GM18508 (cell line): ENCODE results near the gene MORN1.
"Not testable (repeated sequence)": the region's sequence is repeated elsewhere in the genome, so short reads cannot be mapped to it uniquely, and the experiment has no call there.

Source experiments
- ATAC-seq: cut with Tn5 transposase; IDR thresholded peaks from one replicate; pipeline ENCODE4 v1.9.1; 2021; ENCODE audit warnings: moderate number of reproducible peaks; ENCODE audit not compliant: insufficient read depth, unreplicated experiment

Gene MORN1

DNA sequence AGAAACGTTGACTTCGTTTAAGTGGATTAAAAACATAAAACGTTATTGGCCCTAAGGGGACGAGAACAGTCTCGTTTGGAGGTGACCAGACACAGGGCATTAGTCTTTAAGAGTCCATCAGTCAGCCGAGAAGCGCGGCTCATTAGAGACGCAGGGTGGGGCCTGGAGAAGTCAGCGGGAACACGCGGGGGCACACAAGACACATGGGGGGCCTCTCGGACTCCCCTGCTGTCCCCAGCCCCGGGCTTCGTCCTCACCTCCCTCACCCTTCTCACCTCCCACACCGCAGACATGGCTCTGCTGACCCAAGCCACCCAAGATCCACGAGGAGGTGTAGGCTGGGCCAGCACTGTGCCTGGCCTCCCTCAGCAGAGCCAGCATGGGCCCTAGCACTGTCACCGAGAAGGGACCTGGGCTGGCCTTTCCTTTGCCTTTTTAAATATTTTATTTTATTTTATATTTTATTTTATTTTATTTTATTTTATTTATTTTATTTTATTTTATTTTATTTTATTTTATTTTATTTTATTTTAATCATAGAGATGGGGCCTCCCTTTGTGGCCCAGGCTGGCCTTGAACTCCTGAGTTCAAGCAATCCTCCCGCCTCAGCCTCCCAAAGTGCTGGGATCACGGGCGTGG, 48.9 kb downstream of the MORN1 start:
- no peak for ATAC-seq

DNA sequence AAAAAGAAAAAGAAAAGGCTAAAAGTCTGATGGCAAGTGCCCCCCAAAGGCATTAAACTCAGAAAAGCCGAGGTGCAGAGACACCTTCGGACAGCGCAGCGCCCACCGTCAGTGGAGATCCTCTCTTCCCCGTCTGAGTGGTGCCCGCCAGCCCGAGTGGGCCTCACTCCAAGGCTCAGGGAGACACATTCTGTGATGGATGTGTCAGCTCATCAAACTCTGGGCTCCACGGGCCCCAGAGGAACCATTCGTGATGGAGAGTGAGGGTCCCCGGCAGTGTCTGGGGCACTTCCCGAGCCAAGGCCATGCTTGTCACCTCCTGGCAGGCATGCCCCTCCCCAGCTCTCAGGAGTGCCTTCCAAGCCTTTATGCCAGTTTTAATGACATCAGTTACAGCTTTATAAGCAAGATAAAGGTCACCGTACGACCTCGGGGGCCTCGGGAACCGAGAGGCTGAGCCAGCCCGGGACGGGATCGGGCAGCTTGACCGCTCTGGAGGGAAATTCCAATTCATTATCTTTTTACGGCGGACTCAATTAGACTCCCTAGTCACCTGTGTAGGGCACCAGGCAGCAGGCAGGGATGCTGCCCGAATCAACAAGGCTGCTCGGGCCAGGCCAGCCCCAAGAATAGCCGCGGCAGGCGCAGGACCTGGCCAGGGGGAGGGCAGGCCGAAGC, 49.5 kb downstream of the MORN1 start:
- ATAC-seq, result no peak

DNA sequence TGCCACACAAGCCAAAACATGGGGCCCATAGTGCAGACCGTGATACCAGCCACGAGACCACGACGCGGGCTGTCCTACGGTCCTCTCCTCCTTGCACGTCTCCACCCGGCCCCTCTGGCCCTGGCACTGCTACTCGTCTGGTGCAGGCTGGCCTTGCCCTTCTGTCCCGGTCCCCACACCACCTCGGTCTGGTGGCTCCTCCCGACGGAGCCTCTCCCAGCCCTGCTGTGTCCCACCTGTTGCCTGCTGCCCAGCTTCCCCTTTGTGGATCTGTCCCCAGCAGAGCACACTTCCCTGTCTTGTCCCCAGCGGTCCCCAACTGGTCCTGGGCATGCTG, 50.5 kb downstream of the MORN1 start:
- no peak for ATAC-seq

DNA sequence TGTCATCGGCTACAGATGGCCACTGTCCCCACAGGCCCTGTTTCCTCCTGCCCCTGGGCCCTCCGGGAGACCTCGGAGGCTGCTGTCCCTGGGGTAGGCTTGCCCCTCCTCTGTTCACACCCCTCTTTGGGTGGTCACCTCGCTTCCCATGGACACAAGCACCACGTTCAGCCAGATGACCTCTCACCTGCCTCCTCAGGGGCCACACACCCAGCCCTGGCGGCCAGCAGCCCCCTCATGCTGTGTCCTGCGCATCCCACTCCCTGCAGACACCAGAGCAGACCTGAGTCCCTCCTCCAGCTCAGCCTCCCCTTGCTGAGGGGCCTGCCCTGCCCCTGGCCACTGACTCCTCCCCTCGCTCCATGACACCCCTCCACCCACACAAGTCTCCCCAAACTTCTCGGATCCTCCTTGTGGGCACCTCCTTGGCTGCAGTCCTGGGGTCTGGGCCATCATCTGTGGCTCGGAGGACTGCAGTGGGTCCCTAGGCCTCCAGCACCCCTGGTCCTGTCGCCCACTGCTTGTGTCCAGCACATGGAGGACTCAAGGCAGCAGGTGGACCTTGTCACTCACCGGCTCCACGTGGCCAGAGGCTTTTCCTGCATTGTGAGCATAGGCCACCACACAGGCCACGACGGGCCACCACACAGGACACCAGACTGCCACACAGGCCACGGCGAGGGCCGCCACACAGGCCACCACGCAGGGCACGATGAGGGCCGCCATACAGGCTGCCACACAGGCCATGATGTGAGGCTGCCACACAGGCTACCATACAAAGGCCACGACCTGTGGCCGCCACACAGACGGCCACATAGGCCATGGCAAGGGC, 51.1 kb downstream of the MORN1 start:
- no peak for ATAC-seq

DNA sequence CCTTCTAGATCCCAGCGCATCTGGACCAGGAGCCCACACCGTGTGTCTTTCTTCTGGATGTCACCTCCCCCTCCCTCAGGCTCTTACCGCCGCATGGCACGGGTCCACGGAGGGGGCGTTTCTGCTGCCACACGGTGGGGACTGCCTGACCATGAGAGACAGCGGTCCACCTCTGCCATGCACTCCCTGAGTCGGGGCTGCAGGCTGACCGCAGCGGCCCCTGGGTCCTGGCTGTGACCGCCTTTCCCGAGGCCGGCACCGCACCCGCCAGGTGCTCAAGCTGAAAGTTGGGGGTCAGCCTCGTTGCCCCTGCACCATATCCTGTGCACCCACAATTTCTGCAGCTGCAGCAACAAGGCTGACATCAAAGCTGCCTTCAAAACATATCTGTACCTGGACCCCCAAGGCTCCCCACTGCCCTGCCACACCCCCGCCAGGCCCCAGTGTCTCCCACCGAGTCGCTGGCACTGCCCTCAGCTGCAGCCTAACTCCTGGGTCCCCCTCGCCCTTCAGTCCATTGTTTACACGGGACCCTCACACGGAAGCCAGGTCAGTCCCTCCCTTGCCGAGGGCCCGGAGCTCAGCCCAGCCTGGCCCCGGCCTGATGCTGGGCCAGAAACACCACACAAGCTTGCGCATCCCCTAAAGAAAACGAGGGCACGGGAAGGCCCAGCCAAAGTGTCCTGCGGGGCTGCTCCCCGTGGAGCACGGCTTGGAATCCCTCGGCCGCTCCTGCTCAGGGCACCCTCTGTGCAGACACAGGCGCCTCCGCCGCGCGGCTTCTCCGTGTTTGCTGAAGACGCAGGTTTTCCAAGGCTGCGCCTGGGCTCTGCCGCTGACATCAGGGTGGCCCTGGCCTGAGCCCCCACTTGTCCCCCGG, 51.9 kb downstream of the MORN1 start:
- no peak for ATAC-seq

DNA sequence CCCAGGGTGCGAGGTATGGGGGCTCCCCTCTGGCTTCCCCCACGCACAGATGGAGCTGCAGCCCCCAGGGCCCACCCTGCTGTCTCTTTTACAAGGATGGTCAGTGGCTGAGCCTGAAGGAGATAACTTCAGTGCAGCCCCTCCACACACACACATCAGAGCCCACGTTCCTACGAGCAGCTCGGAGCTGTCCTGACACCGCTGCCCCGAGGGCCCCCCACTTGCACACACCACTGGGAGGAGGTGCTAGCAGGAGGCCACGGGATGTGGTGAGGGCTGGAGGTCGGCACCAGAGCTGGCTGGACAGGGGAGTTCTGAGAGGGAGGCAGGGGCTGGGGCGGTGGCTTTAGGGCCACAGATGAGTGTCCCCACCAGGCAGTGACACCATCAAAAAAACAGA, 53.9 kb downstream of the MORN1 start:
- ATAC-seq, result no peak

DNA sequence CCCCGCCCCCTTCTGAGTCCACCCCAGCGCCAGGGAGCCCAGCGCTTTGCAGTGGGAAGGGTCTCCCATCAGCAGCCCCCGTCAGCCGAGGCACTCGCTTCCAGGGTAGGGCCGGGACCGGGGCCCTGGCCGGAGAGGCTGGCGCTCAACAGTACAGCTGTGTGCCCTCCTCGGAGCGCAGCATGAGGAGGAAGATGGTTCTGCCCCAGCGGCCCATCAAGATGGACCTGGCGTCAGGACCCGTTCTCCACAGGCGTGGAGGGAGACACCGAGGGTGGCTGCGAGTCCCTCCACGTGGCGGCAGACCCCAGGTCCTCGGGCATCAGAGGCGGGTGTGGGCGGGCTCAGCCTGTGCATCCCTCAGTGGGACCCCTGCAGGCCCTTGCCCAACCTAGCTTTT, 54.3 kb downstream of the MORN1 start:
- no peak for ATAC-seq

DNA sequence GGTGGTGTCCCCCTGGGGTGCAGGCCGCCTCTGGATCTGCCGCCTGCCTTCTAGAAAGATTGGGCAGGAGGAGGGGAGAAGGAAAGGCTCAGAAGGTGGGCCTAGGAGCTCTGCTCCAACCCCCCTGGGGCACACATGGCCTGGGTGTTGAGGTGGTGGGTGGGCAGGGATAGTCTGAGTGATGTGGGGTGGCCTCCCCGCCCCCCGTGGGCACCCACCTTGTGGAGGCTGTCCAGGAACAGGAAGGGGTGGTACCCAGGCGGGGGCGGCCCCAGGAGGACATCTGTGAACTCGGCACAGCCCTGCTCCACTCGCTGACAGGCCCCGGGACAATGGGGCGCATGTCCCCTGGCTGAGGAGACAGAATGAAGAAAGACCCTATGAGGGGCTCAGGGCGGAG, 54.9 kb downstream of the MORN1 start:
- ATAC-seq, result no peak

DNA sequence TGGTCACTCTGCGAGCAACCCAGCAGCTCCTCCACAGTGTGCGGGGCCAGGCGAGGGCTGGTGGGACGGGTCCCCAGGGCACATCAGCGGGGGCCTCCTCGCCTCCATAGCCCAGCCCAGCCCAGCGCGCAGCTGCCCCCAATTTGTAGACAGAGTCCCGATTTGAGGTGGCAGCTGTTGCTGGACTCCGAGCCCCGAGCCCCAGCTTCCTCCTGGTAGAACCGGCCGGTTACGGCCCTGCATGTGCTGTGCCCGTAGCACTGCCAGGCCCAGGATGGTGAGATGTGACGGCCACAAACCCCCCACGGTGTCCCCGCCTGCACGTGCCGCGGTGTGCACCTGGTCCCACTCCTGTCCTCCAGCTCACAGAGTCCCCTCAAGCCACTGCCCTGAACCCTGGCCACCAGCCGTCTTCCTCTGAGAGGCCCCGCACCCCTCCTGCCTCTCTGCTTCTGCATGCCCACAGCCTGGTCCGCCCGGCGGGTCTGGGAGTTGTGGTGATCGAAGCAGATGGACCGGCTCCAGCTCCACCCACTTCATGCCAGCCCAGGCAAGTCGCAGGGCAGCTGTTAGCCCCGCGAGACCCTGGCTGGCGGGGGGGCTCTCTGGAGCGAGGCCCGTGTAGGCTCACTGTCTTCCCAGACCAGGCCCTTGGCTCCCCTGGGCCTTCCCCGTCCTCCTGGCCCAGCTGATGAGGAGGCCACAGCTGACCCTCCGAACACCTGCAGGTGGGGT, 55.5 kb downstream of the MORN1 start:
- ATAC-seq, result no peak

DNA sequence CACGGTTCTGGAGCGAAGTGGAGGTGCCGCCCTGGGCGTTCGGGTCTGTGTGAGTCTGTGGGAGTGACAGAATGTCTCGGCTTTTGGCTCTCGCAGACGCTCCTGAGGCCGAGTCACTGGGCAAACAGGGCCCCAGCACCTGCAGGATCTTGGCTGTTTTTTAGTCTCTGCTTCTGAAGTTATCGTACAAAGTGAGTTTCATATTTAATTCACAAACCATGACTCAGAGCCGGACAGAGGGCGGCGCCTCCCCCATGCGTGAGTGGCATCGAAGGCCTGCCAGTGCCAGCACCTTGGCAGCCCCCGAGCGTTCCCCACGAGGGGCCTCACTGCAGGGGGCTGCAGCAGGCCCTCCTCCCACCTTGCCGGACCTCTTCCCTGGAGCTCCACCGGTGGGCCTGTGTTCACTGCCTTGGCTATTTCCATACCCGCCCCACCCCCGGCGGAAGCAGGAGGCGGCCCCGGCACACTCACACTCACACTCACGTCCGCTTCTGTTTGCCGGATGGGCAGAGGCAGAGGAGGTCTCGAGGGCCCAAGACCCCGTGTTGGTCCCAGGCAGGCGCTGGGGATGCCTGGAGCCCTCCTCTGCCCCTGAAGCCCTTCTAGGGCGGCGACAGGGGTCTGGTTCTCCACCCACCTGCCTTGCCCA, 56.3 kb downstream of the MORN1 start:
- no peak for ATAC-seq

DNA sequence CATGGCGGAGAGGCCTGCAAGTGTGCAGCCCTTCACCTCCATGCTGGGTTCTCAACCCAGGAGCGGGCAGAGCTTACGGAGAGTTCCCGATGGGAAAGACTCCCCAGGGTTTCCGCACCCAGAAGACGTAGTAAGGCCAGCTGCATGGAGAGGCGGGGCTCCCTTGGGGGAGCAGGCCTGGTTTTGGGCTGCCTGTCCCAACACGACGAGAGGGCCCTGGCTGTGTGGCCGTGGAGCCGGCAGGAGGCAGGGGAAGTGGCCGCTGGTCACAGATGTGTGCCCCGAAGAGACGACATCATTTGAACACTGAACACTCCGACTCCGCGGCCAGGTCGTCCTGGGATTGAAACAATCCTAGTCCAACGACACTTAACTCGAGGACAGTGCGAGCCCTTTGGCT, 57.0 kb downstream of the MORN1 start:
- no peak for ATAC-seq

DNA sequence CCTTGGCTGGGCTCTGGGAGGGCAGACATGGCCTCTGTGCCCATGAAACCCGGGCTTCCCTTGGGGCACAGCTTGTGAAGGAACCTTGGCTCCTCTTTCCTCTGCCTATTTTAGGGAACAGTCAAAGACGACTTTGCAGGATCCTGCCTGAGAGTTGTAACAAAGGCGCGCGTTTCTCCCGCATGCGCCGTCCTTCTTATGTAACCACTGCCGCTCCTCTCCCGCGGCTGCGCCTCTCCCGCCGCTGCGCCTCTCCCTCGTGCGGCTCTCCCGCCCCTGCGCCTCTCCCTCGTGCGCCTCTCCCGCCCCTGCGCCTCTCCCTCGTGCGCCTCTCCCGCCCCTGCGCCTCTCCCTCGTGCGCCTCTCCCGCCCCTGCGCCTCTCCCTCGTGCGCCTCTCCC, 59.8 kb downstream of the MORN1 start:
- ATAC-seq, result not testable (repeated sequence)

DNA sequence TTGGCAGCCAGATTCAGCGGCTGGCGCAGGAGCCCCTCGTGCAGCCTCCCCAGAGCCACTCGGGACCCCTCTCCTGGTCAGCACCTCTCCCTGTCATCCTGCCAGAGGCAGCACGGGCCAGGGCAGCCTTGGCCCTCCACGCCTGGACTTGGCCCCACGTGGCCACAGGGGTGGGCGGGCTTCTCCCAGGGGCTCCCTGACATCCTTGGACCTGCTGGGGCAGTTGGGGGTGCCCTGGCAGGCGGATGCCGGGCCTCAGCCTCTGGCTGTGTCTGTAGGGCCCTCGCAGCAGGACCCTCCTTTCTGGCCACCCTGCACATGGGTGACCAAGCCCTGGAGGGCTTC, 60.2 kb downstream of the MORN1 start:
- ATAC-seq, result no peak

DNA sequence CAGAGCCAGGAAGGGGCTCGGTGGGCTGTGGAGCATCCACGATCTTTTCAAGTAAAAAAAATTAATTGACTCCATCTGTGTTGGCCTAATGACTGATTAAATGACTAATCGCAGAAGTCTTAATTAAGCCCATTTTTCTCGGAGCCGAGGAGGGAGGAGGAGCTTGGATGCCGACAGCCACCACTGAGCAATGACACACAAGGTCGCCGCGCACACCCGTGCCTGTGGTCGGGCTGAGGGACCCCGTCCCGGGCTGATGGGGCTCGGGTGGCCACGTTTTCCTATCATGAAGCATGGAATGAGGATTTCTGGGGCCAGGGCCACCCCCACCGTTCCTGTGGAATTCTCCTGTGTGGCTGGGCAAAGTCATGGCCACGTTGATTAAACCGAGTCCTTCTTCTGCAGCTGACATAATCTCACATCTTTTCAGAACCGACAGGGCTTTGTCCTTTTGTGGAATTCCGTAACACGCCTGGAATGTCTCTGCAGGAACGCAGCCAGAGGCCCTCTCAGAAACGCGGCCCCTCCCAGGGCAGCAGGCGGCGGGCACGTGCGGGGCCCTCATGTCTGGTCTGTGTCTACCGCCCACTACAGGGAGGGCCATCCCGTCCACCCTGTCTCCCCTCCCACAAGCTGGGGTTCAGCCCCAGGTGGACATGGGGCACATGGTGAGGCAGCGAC, 60.7 kb downstream of the MORN1 start:
- ATAC-seq, result no peak

DNA sequence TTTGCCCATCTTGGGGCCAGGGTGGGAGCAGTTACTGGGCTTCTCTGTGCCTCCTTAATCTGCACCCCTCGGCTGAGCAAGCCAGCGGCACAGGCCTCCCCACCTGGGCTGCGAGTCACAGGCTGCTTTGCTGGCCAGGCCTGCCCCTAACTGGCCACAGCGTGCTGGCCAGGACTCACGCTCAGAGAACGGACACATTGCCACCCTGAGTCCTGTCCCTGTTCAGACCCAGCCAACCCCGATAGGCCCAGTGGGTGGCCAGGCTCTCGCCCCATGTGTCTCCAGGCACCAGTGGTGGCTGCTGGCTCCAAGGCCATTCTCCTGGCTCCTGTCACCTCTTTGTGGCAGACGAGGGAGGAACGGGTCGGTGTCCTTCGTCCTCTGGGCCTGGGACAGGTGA, 61.3 kb downstream of the MORN1 start:
- ATAC-seq, result no peak

DNA sequence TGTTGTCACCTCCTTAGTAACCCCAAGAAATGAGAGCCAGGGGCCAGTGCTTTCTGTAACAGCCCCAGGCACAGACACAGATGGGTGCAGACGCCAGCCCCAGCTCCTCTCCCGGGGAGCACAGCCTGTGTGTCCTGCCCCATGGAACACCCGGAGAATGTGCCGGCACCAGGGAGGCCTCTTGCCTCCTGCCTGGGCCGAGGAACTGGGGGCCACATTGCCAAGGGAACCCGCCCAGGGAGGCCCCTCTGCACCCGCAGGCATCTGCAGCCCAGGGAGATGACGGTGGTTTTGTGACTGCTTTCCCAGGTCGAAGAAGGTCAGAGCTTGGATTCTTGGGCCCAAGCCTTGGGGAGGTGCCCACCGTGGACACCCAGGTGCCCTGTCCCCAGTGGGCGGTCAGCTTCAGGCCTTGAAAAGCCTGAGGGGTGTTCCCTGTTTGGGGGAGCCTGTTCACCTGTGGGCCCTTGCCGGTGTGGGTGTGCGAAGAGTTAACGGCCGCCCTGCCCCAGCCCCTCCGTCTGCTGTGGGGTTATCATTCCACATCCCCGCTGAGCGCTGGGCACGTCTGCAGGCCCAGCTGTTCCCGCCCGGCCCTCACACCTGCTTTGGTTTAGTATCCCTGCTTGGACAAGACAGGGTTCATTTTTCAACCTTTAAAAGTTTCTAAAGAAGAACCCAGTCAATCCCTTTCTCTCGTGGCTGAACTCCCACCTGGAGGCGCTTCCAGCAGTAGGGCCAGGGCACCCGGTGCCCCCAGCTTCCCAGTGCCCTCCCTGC, 62.5 kb downstream of the MORN1 start:
- ATAC-seq, result no peak

DNA sequence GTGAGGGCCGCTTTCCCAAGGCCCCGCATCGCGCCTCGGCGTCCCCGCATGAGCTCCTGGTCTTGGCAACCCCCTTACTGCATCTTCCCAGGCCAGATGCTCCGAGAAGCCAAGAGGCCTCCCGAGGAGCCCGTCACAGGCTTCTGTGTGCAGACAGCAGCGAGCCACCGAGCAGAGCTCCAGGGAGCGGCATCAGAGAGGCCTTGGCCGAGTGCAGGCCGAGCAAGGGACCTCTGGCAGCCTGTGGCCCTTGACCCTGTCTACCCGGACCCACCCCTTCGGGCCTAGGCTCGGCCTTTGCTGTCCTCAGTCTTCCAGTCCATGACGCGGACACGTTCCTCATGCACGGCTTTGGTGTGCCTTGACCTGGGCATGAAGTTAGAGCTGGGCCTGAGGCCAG, 63.5 kb downstream of the MORN1 start:
- ATAC-seq, result no peak

DNA sequence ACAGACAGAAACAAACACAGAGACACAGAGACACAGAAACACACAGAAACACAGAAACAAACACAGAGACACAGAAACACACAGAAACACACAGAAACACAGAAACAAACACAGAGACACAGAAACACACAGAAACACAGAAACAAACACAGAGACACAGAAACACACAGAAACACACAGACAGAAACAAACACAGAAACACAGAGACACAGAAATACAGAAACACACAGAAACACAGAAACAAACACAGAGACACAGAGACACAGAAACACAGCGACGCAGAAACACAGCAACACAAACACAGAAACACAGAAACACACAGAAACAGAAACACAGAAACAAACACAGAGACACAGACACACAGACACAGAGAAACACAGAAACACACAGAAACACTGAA, 64.2 kb downstream of the MORN1 start:
- not testable (repeated sequence) for ATAC-seq
